MM.1S (cell line): ENCODE measurements around the gene PTPRR.

ENCODE experiments used
- DNase-seq: peaks from one replicate; pipeline ENCODE4 v3.0.0-alpha.2; 2015
- H2AFZ ChIP-seq: fragments of 300-600 bp; sonication (generic); 2 replicates; pipeline ENCODE4 v1.6.0; 2016; ENCODE audit warnings: antibody characterized with exemption, low read length
- H3F3A ChIP-seq: fragments of 300-600 bp; sonication (generic); 2 replicates; pipeline ENCODE4 v1.6.1; 2016; ENCODE audit warnings: mild to moderate bottlenecking, antibody characterized with exemption, low read length, moderate library complexity, mixed read lengths; ENCODE audit not compliant: insufficient read depth
- H3K27ac ChIP-seq: fragments of 300-600 bp; sonication (generic); 2 replicates; pipeline ENCODE4 v1.5.1; 2016; ENCODE audit warnings: mild to moderate bottlenecking, low read length
- H3K27me3 ChIP-seq: fragments of 300-600 bp; sonication (generic); replicated peaks from 2 replicates; pipeline ENCODE4 v1.6.0; 2016; ENCODE audit warnings: low read length; ENCODE audit not compliant: insufficient read depth
- H3K36me3 ChIP-seq: fragments of 300-600 bp; sonication (generic); replicated peaks from 2 replicates; pipeline ENCODE4 v1.6.1; 2016; ENCODE audit warnings: mild to moderate bottlenecking, low read length, mixed read lengths; ENCODE audit not compliant: insufficient read depth
- H3K4me1 ChIP-seq: fragments of 300-600 bp; sonication (generic); 2 replicates; pipeline ENCODE4 v1.6.1; 2016; ENCODE audit warnings: low read length, mixed read lengths
- H3K4me2 ChIP-seq: fragments of 300-600 bp; sonication (generic); 2 replicates; pipeline ENCODE4 v1.6.0; 2016; ENCODE audit warnings: low read depth, low read length
- H3K4me3 ChIP-seq: fragments of 300-600 bp; sonication (generic); 2 replicates; pipeline ENCODE4 v1.5.1; 2016; ENCODE audit warnings: low read length, mixed read lengths
- H3K79me2 ChIP-seq: fragments of 300-600 bp; sonication (generic); 2 replicates; pipeline ENCODE4 v1.6.1; 2016; ENCODE audit warnings: mixed run types, low read length, mixed read lengths
- H3K9ac ChIP-seq: fragments of 300-600 bp; sonication (generic); 2 replicates; pipeline ENCODE4 v1.6.1; 2016; ENCODE audit warnings: low read length, mixed read lengths
- H3K9me2 ChIP-seq: fragments of 300-600 bp; sonication (generic); replicated peaks from 2 replicates; pipeline ENCODE4 v1.6.1; 2016; ENCODE audit warnings: mild to moderate bottlenecking, low read length, mixed read lengths; ENCODE audit not compliant: insufficient read depth
- H3K9me3 ChIP-seq: fragments of 300-600 bp; sonication (generic); replicated peaks from 2 replicates; pipeline ENCODE4 v1.6.1; 2016; ENCODE audit warnings: mild to moderate bottlenecking, low read length, mixed read lengths; ENCODE audit not compliant: insufficient read depth
- H4K20me1 ChIP-seq: fragments of 300-600 bp; sonication (generic); 2 replicates; pipeline ENCODE4 v1.6.1; 2016; ENCODE audit warnings: mild to moderate bottlenecking, low read length, moderate library complexity, mixed read lengths; ENCODE audit not compliant: insufficient read depth
- EZH2 ChIP-seq: fragments of 300-600 bp; sonication (generic); optimal IDR thresholded peaks from 2 replicates; pipeline ENCODE3; 2017; ENCODE audit warnings: low read depth, mild to moderate bottlenecking, antibody characterized with exemption, low read length, mixed read lengths
- EZH2phosphoT487 ChIP-seq: fragments of 300-600 bp; sonication (generic); IDR thresholded peaks from 2 replicates; pipeline ENCODE4 v1.6.1; 2018; ENCODE audit warnings: antibody characterized with exemption, low read length
- TF ChIP-seq, protein P1 (sequence below): fragments of 300-600 bp; sonication (generic); IDR thresholded peaks from 2 replicates; pipeline ENCODE4 v1.5.1; 2016; ENCODE audit warnings: antibody characterized with exemption, low read length, mixed read lengths

PTPRR gene

DNA sequence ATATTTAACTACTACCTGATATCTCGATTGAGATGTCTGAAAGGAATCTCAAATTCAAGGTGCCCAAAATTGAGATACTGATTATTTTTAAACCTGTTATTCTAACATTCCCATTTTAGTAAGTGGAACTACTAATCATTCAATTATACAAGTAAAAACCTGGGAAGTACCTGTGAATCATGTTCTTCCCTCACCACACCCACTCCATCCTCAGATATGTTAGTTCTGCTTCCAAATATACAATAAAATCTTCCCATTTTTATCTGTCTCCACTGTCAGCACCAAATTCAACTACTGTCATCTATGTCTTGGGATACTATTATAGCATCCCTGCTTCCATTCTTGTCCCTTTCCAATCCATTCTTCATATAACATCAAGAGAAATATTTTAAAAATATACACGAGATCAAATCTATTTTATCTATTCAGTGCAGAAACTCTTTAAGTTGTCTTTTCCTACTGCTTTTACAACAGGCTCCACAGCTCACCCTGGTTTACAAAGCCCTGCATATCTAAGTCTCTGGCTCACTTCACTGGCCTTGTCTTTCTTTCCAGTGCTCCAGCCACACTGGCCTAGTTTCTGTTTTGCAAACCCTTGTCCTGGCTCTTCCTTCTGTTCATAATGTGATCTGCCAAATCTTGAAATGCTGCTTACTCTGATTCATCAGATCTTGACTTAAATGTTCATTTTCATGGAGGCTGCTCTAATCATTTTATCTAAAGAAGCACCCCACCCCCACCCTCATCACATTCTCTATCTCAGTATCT lies 122.3 kb downstream of the PTPRR start:
- Histone ChIP-seq H3K27ac (no peak overlapping the region), H3K9me3 (no peaks in the 10 kb centered on the region), H3K9ac (no peak overlapping the region), H3K27me3 (no peaks in the 10 kb centered on the region), H3F3A (no peaks in the 10 kb centered on the region), H3K4me3 (no peak overlapping the region), H3K4me2 (no peak overlapping the region), H3K36me3 (no peaks in the 10 kb centered on the region), H3K4me1 (no peaks in the 10 kb centered on the region), H3K9me2 (no peaks in the 10 kb centered on the region), H3K79me2 (no peaks in the 10 kb centered on the region), H4K20me1 (no peaks in the 10 kb centered on the region), H2AFZ (no peak overlapping the region)
- TF ChIP-seq EZH2phosphoT487 (no peak), EZH2 (no peak)
- TF ChIP-seq, protein P1, sequence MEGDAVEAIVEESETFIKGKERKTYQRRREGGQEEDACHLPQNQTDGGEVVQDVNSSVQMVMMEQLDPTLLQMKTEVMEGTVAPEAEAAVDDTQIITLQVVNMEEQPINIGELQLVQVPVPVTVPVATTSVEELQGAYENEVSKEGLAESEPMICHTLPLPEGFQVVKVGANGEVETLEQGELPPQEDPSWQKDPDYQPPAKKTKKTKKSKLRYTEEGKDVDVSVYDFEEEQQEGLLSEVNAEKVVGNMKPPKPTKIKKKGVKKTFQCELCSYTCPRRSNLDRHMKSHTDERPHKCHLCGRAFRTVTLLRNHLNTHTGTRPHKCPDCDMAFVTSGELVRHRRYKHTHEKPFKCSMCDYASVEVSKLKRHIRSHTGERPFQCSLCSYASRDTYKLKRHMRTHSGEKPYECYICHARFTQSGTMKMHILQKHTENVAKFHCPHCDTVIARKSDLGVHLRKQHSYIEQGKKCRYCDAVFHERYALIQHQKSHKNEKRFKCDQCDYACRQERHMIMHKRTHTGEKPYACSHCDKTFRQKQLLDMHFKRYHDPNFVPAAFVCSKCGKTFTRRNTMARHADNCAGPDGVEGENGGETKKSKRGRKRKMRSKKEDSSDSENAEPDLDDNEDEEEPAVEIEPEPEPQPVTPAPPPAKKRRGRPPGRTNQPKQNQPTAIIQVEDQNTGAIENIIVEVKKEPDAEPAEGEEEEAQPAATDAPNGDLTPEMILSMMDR: no peak
- no peak for DNase-seq

DNA sequence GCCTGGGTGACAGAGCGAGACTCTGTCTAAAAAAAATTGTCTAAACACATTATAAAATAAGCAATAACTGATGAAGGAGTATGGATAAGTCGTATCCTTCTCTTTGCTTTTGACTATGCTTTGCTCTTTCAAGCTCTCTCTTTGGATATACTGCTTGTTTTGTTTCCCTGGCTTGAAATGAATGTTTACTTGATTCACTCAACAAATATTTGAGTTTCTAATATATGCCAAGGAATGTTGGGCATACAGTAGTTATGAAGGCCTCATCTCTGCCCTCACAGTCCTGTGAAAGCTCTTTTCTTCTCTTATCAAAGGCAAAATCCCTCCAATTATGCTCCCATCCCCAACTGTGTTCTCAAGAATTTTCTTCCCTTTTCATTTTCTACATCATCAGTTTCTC lies 123.5 kb downstream of the PTPRR start:
- H4K20me1 ChIP-seq: no peaks in the 10 kb centered on the region
- TF ChIP-seq EZH2phosphoT487: no peak
- TF ChIP-seq, protein P1: no peak
- no peak for TF ChIP-seq EZH2
- no peak overlapping the region for H3K4me2 ChIP-seq

DNA sequence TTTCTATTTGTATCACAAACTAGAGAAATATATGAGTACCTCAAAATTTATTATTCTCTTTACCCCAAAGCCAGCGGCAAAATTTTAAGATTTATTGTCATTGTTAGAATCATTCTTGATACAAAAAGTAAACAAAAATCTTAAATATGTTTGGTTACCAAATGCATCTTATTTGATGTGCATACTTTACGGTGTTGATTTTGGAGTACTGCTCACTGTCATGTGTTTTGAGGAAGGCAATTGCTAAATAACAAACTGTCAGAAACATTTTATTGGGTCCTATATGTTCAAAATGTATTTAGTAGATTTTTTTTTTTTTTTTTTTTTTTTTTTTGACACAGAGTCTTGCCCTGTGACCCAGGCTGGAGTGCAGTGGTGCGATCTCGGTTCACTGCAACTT lies 124.9 kb downstream of the PTPRR start:
- H3K27ac ChIP-seq: no peak overlapping the region
- H3K27me3 ChIP-seq: no peaks in the 10 kb centered on the region
- DNase-seq: no peak
- TF ChIP-seq EZH2phosphoT487 (no peak), EZH2 (no peak)
- TF ChIP-seq, protein P1: no peak
- H3K4me1 ChIP-seq: peaks cover 3% of the 10 kb centered on the region; the same call in 1 of the 2 replicates
- H2AFZ ChIP-seq: no peak overlapping the region
- H3K4me2 ChIP-seq: no peak overlapping the region
- H3K9ac ChIP-seq: no peak overlapping the region
- no peaks in the 10 kb centered on the region for H3F3A ChIP-seq
- no peaks in the 10 kb centered on the region for H3K79me2 ChIP-seq
- H3K36me3 ChIP-seq: no peaks in the 10 kb centered on the region
- no peaks in the 10 kb centered on the region for H4K20me1 ChIP-seq
- no peaks in the 10 kb centered on the region for H3K9me2 ChIP-seq
- no peaks in the 10 kb centered on the region for H3K9me3 ChIP-seq
- no peak overlapping the region for H3K4me3 ChIP-seq

More for the DNA sequence above, 123.5 kb downstream of the PTPRR start:
- peaks cover under 1% of the 10 kb centered on the region; the same call in 1 of the 2 replicates for H3K4me1 ChIP-seq
- no peak overlapping the region for H3K27ac ChIP-seq
- H3K4me3 ChIP-seq: no peak overlapping the region
- no peak overlapping the region for H2AFZ ChIP-seq
- DNase-seq: no peak
- no peaks in the 10 kb centered on the region for H3F3A ChIP-seq
- H3K27me3 ChIP-seq: no peaks in the 10 kb centered on the region
- no peak overlapping the region for H3K9ac ChIP-seq
- H3K79me2 ChIP-seq: no peaks in the 10 kb centered on the region
- H3K9me2 ChIP-seq: no peaks in the 10 kb centered on the region
- H3K36me3 ChIP-seq: no peaks in the 10 kb centered on the region
- no peaks in the 10 kb centered on the region for H3K9me3 ChIP-seq
